GM23248 (cell line): ENCODE data around the gene MUC2.

Experiments used
- EZH2 ChIP-seq: fragments of 200-600 bp; sonication (generic); IDR thresholded peaks from 2 replicates; pipeline ENCODE4 v1.6.1; 2018; ENCODE audit warnings: antibody characterized with exemption, mild to moderate bottlenecking; ENCODE audit not compliant: insufficient read depth, poor library complexity, severe bottlenecking
- EZH2phosphoT487 ChIP-seq: fragments of 200-600 bp; sonication (generic); IDR thresholded peaks from 2 replicates; pipeline ENCODE4 v1.6.1; 2018; ENCODE audit warnings: antibody characterized with exemption, moderate library complexity, mild to moderate bottlenecking, low read depth; ENCODE audit not compliant: insufficient read depth

DNA sequence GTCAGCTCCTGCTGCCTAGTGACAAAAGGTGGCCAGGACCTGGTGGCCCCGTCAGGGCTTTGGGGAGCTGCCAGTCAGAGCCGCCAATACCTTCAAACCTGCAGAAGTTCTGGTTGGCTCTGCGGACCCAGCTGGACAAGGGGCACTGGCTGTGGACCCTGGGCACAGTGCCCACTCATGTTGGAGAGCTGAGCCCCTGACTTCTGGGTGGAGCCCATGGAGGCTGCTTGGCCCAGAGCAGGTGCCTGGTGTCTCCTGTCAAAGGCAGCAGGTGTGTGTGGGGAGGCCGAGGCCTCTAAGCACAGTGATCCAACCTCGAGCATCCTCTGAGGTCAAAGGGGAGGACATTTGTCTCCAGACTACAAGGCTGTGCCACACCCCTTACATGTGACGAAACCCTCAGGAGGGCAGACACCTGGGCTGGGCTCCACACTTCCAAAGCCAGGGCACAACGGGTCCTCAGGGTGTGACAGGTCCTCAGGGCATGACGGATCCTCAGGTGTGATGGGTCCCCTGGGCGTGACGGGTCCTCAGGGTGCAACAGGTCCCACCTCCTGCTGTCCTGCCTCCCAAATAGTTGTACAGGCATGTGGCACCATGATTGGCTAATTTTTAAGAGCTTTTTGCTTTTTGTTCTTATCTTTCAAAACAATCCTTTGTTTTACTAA is 37.0 kb downstream of the MUC2 start:
- TF ChIP-seq EZH2 (no peak), EZH2phosphoT487 (no peak)
